Mesendoderm (in vitro differentiated cells): ENCODE measurements around the gene SPECC1L.

ENCODE experiments used
- DNase-seq: peaks from one replicate; pipeline ENCODE4 v3.0.0; 2013
- H2AK5ac ChIP-seq: 2 replicates; pipeline ENCODE4 v1.6.1; 2013; ENCODE audit warnings: low read length, inconsistent platforms
- H2BK120ac ChIP-seq: 2 replicates; pipeline ENCODE4 v1.6.1; 2013; ENCODE audit warnings: low read depth, mild to moderate bottlenecking, low read length, moderate library complexity, mixed read lengths
- H2BK15ac ChIP-seq: replicated peaks from 2 replicates; pipeline ENCODE4 v1.6.1; 2013; ENCODE audit warnings: low read depth, mild to moderate bottlenecking, moderate library complexity
- H2BK5ac ChIP-seq: 2 replicates; pipeline ENCODE4 v1.6.1; 2013; ENCODE audit warnings: low read length, inconsistent platforms
- H3K18ac ChIP-seq: 2 replicates; pipeline ENCODE4 v1.6.1; 2013; ENCODE audit warnings: mild to moderate bottlenecking, low read length, mixed read lengths
- H3K23ac ChIP-seq: one replicate; pipeline ENCODE4 v1.6.1; 2013; ENCODE audit warnings: low read length
- H3K27ac ChIP-seq: 2 replicates; pipeline ENCODE4 v1.5.1; 2013; ENCODE audit warnings: low read depth, mild to moderate bottlenecking, inconsistent platforms, low read length, moderate library complexity
- H3K27me3 ChIP-seq: 2 replicates; pipeline ENCODE4 v1.6.1; 2013; ENCODE audit warnings: low read length, control low read depth, mild to moderate bottlenecking, inconsistent platforms; ENCODE audit not compliant: insufficient read depth, poor library complexity
- H3K36me3 ChIP-seq: 2 replicates; pipeline ENCODE4 v1.6.1; 2013; ENCODE audit warnings: low read length, inconsistent platforms; ENCODE audit not compliant: control insufficient read depth, insufficient read depth
- H3K4ac ChIP-seq: one replicate; pipeline ENCODE4 v1.6.1; 2013; ENCODE audit warnings: low read depth, mild to moderate bottlenecking, low read length, moderate library complexity
- H3K4me1 ChIP-seq: 2 replicates; pipeline ENCODE4 v1.6.1; 2013; ENCODE audit warnings: low read depth, low read length, inconsistent platforms; ENCODE audit not compliant: control insufficient read depth
- H3K4me2 ChIP-seq: 2 replicates; pipeline ENCODE4 v1.6.1; 2013; ENCODE audit warnings: low read length
- H3K4me3 ChIP-seq: 2 replicates; pipeline ENCODE4 v1.5.1; 2013; ENCODE audit warnings: mild to moderate bottlenecking, low read length
- H3K56ac ChIP-seq: one replicate; pipeline ENCODE4 v1.6.1; 2013; ENCODE audit warnings: low read length
- H3K79me1 ChIP-seq: 2 replicates; pipeline ENCODE4 v1.6.1; 2013; ENCODE audit warnings: low read length, inconsistent platforms
- H3K79me2 ChIP-seq: 2 replicates; pipeline ENCODE4 v1.6.1; 2013; ENCODE audit warnings: mild to moderate bottlenecking, low read length; ENCODE audit not compliant: control insufficient read depth, insufficient read depth
- H3K9ac ChIP-seq: 2 replicates; pipeline ENCODE4 v1.6.1; 2013; ENCODE audit warnings: low read length, inconsistent platforms
- H4K5ac ChIP-seq: one replicate; pipeline ENCODE4 v1.6.1; 2013; ENCODE audit warnings: low read length
- H4K8ac ChIP-seq: one replicate; pipeline ENCODE4 v1.6.1; 2013; ENCODE audit warnings: low read depth, mild to moderate bottlenecking, control low read depth, low read length, moderate library complexity
- WGBS: extraction: QIAGEN DNeasy Blood & Tissue Kit; methylation state at CpG from one replicate; pipeline ENCODE4 v1.1.7; 2013; ENCODE audit warnings: low lambda C conversion rate, missing lambda C conversion rate; ENCODE audit not compliant: insufficient coverage; ENCODE audit errors: extremely low coverage; 5-methylcytosine and 5-hydroxymethylcytosine counted together

Gene SPECC1L

GRCh38 chr22:24417200-24417599 lies 146.6 kb downstream of the SPECC1L start:
- no peak for DNase-seq
- Histone ChIP-seq H3K4ac (no peak overlapping the region), H3K9ac (no peak overlapping the region), H2BK120ac (no peak overlapping the region), H4K5ac (no peak overlapping the region), H4K8ac (no peak overlapping the region), H2AK5ac (no peak overlapping the region), H2BK15ac (no peak overlapping the region), H3K36me3 (peaks cover 3% of the 10 kb centered on the region), H3K56ac (no peak overlapping the region), H3K79me1 (no peaks in the 10 kb centered on the region), H3K18ac (no peak overlapping the region), H3K4me3 (no peak overlapping the region), H2BK5ac (no peak overlapping the region), H3K79me2 (no peaks in the 10 kb centered on the region), H3K4me1 (no peaks in the 10 kb centered on the region), H3K27me3 (no peaks in the 10 kb centered on the region), H3K27ac (no peak overlapping the region), H3K23ac (no peak overlapping the region), H3K4me2 (no peak overlapping the region)
- no CpG with 5 or more reads among the region's 7 CpGs for WGBS

- no peaks in the 10 kb centered on the region for H3K4me1 ChIP-seq
- H3K79me2 ChIP-seq = no peaks in the 10 kb centered on the region
- H2AK5ac ChIP-seq = no peak overlapping the region
- H3K56ac ChIP-seq = no peak overlapping the region
- H3K4me2 ChIP-seq = no peak overlapping the region
- DNase-seq = no peak
- H3K4me3 ChIP-seq = no peak overlapping the region
- no peak overlapping the region for H3K23ac ChIP-seq
- no peak overlapping the region for H3K4ac ChIP-seq
- no peak overlapping the region for H3K18ac ChIP-seq
- WGBS = no CpG with 5 or more reads among the region's 16 CpGs
- H3K27ac ChIP-seq = no peak overlapping the region
- peaks cover 3% of the 10 kb centered on the region for H3K36me3 ChIP-seq
- no peak overlapping the region for H2BK5ac ChIP-seq
- no peaks in the 10 kb centered on the region for H3K27me3 ChIP-seq
- H4K8ac ChIP-seq = no peak overlapping the region
- no peak overlapping the region for H3K9ac ChIP-seq
- no peak overlapping the region for H4K5ac ChIP-seq
- no peaks in the 10 kb centered on the region for H3K79me1 ChIP-seq
- no peak overlapping the region for H2BK120ac ChIP-seq
- H2BK15ac ChIP-seq = no peak overlapping the region
Observed at GRCh38 chr22:24417901-24418641, 147.4 kb downstream of the SPECC1L start.

- no peak overlapping the region for H4K8ac ChIP-seq
- no peak overlapping the region for H3K56ac ChIP-seq
- H3K79me2 ChIP-seq = no peaks in the 10 kb centered on the region
- H2BK5ac ChIP-seq = no peak overlapping the region
- no peak overlapping the region for H3K4ac ChIP-seq
- no peak overlapping the region for H2BK15ac ChIP-seq
- H3K23ac ChIP-seq = no peak overlapping the region
- H2BK120ac ChIP-seq = no peak overlapping the region
- DNase-seq = no peak
- no peaks in the 10 kb centered on the region for H3K4me1 ChIP-seq
- H2AK5ac ChIP-seq = no peak overlapping the region
- no peak overlapping the region for H3K4me2 ChIP-seq
- no peak overlapping the region for H3K18ac ChIP-seq
- H4K5ac ChIP-seq = no peak overlapping the region
- no peaks in the 10 kb centered on the region for H3K27me3 ChIP-seq
- H3K79me1 ChIP-seq = no peaks in the 10 kb centered on the region
- no CpG with 5 or more reads among the region's 16 CpGs for WGBS
- no peak overlapping the region for H3K4me3 ChIP-seq
- no peak overlapping the region for H3K27ac ChIP-seq
- H3K36me3 ChIP-seq = peaks cover 3% of the 10 kb centered on the region
- no peak overlapping the region for H3K9ac ChIP-seq
Observed at GRCh38 chr22:24418786-24419474, 148.3 kb downstream of the SPECC1L start.

- H3K9ac ChIP-seq = no peak overlapping the region
- H3K4me2 ChIP-seq = no peak overlapping the region
- no peak for DNase-seq
- no peaks in the 10 kb centered on the region for H3K79me1 ChIP-seq
- H3K4me3 ChIP-seq = no peak overlapping the region
- no peak overlapping the region for H3K27ac ChIP-seq
- no peak overlapping the region for H2AK5ac ChIP-seq
- H3K18ac ChIP-seq = no peak overlapping the region
- no peaks in the 10 kb centered on the region for H3K79me2 ChIP-seq
- WGBS = no CpG with 5 or more reads among the region's 7 CpGs
- no peak overlapping the region for H3K56ac ChIP-seq
- no peaks in the 10 kb centered on the region for H3K27me3 ChIP-seq
- no peak overlapping the region for H2BK15ac ChIP-seq
- H4K5ac ChIP-seq = no peak overlapping the region
- H3K23ac ChIP-seq = no peak overlapping the region
- no peak overlapping the region for H4K8ac ChIP-seq
- no peak overlapping the region for H2BK5ac ChIP-seq
- no peaks in the 10 kb centered on the region for H3K4me1 ChIP-seq
- H2BK120ac ChIP-seq = no peak overlapping the region
- peaks cover 3% of the 10 kb centered on the region for H3K36me3 ChIP-seq
- no peak overlapping the region for H3K4ac ChIP-seq
Observed at GRCh38 chr22:24419475-24419850, 148.8 kb downstream of the SPECC1L start.

GRCh38 chr22:24420072-24420976 lies 149.7 kb downstream of the SPECC1L start:
- H3K18ac ChIP-seq = no peak overlapping the region
- H4K8ac ChIP-seq = no peak overlapping the region
- H3K4me3 ChIP-seq = no peak overlapping the region
- no peak overlapping the region for H3K23ac ChIP-seq
- no peak overlapping the region for H2BK15ac ChIP-seq
- H3K4ac ChIP-seq = no peak overlapping the region
- H3K9ac ChIP-seq = no peak overlapping the region
- no peak overlapping the region for H3K4me2 ChIP-seq
- no peaks in the 10 kb centered on the region for H3K27me3 ChIP-seq
- WGBS = no CpG with 5 or more reads among the region's 18 CpGs
- H3K27ac ChIP-seq = no peak overlapping the region
- H3K79me1 ChIP-seq = no peaks in the 10 kb centered on the region
- H3K79me2 ChIP-seq = no peaks in the 10 kb centered on the region
- no peak overlapping the region for H3K56ac ChIP-seq
- no peaks in the 10 kb centered on the region for H3K4me1 ChIP-seq
- H2AK5ac ChIP-seq = no peak overlapping the region
- no peak for DNase-seq
- no peak overlapping the region for H2BK120ac ChIP-seq
- H3K36me3 ChIP-seq = peaks cover 2% of the 10 kb centered on the region
- no peak overlapping the region for H2BK5ac ChIP-seq
- no peak overlapping the region for H4K5ac ChIP-seq
